Mammary epithelial cell (primary cell): ENCODE data around the gene SLC12A9.

ENCODE experiments used
- CTCF ChIP-seq, 2 donors: IDR thresholded peaks in 1 of 2; conservative IDR thresholded peaks in 1 of 2; 2 replicates each; pipeline ENCODE4 v1.5.1; 2011 to 2012; ENCODE audit warnings: inconsistent platforms in 2 of 2, low read length in 2 of 2, mild to moderate bottlenecking in 2 of 2, control low read depth in 1 of 2, low read depth in 1 of 2; ENCODE audit not compliant: insufficient read depth in 1 of 2; ENCODE audit errors: extremely low read depth in 1 of 2
- EZH2 ChIP-seq: IDR thresholded peaks from 2 replicates; pipeline ENCODE4 v1.6.1; 2012; ENCODE audit warnings: low read length, inconsistent platforms, borderline replicate concordance

GRCh38 chr7:100832281-100832633 lies 20.3 kb upstream of the SLC12A9 start:
- TF ChIP-seq CTCF (conservative IDR thresholded peaks at IDR 0.05 in 1 of 2, IDR thresholded peaks at IDR 0.05 in 1 of 2; ENCODE audit: extremely low read depth in 1 of 2, insufficient read depth in 1 of 2, low read depth in 1 of 2, low read length in 2 of 2) (no peak), EZH2 (no peak)
